Neural crest cell (in vitro differentiated cells): Measurements from ENCODE around the gene TOMM6. TPM values are rescaled to one million over a fixed set of nuclear protein-coding genes. Genes with fewer than 3 reads are reported as not detected.

Experiments
- DNase-seq: peaks from one replicate; pipeline ENCODE4 v3.0.0; 2021; ENCODE audit warnings: low read depth, mixed read lengths, low spot score
- H3K27ac Mint-ChIP-seq: one replicate; pipeline ENCODE4 v1.8.0; 2021; ENCODE audit warnings: mild to moderate bottlenecking, mixed read lengths; ENCODE audit not compliant: unreplicated experiment
- H3K27me3 Mint-ChIP-seq: 2 replicates; pipeline ENCODE4 v1.8.0; 2021; ENCODE audit warnings: low read depth, mild to moderate bottlenecking, mixed read lengths
- H3K36me3 Mint-ChIP-seq: 2 replicates; pipeline ENCODE4 v1.8.0; 2021; ENCODE audit warnings: low read depth, mild to moderate bottlenecking, mixed read lengths
- H3K4me1 Mint-ChIP-seq: 2 replicates; pipeline ENCODE4 v1.8.0; 2021; ENCODE audit warnings: mixed read lengths
- H3K4me3 Mint-ChIP-seq: one replicate; pipeline ENCODE4 v1.8.0; 2021; ENCODE audit warnings: mild to moderate bottlenecking, mixed read lengths
- H3K9me3 Mint-ChIP-seq: 2 replicates; pipeline ENCODE4 v1.8.0; 2021; ENCODE audit warnings: mixed read lengths
- total RNA-seq: library from RNA; stranded (reverse); gene quantifications from 2 replicates; pipeline ENCODE4 v1.2.1, GENCODE V29; 2021
- TF ChIP-seq, protein P1 (sequence below): fragments of 200-600 bp; sonication (generic); conservative IDR thresholded peaks from 2 replicates; pipeline ENCODE4 v1.5.0; 2021; ENCODE audit warnings: antibody characterized with exemption, mild to moderate bottlenecking

TOMM6 gene
- total RNA-seq, 1 donor from 2014 or later = 249 TPM

DNA sequence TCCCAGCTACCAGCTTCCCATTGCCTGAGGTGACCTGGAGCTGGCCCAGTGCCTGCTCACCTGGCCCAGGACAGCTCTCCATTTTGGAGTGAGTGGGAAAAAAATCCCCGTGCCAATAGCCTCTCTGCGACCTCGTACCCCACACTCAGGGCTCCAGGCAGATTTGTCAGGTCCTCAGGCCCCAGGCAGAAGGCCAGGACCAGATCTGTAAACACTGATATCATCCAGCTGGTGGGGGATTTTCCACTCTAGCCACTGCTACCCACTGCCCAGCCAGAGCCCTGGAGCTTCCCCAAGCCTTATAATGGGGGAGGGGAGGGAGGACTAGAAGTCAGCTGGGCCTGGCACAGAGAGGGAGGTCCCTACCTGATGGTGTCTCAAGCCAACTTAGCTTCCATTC lies 39.0 kb upstream of the TOMM6 start:
- H3K9me3 Mint-ChIP-seq = no peaks in the 10 kb centered on the region
- H3K4me1 Mint-ChIP-seq = no peaks in the 10 kb centered on the region
- no peak overlapping the region for H3K27ac Mint-ChIP-seq
- TF ChIP-seq, protein P1, sequence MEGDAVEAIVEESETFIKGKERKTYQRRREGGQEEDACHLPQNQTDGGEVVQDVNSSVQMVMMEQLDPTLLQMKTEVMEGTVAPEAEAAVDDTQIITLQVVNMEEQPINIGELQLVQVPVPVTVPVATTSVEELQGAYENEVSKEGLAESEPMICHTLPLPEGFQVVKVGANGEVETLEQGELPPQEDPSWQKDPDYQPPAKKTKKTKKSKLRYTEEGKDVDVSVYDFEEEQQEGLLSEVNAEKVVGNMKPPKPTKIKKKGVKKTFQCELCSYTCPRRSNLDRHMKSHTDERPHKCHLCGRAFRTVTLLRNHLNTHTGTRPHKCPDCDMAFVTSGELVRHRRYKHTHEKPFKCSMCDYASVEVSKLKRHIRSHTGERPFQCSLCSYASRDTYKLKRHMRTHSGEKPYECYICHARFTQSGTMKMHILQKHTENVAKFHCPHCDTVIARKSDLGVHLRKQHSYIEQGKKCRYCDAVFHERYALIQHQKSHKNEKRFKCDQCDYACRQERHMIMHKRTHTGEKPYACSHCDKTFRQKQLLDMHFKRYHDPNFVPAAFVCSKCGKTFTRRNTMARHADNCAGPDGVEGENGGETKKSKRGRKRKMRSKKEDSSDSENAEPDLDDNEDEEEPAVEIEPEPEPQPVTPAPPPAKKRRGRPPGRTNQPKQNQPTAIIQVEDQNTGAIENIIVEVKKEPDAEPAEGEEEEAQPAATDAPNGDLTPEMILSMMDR = no peak
- no peak for DNase-seq
- H3K4me3 Mint-ChIP-seq = no peak overlapping the region
- H3K27me3 Mint-ChIP-seq = peaks cover 2% of the 10 kb centered on the region
- no peaks in the 10 kb centered on the region for H3K36me3 Mint-ChIP-seq

DNA sequence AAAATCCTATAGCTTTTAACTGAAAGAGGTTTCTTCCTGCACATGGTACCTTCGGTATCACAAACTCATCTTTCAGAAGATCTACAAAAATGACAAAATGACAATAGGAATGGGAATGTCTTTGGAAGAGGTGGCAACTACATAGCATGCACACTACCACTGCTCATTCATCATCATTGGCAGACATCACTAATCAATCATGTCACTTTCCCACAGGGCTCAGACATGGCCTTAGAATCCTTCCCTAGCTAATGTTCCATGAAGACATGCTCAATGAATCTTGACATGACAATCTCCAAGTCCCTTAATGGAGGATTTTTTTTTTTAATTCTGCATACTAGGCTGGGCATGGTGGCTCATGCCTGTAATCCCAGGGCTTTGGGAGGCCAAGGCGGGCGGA lies 37.1 kb upstream of the TOMM6 start:
- H3K27me3 Mint-ChIP-seq = peaks cover 9% of the 10 kb centered on the region
- H3K9me3 Mint-ChIP-seq = no peaks in the 10 kb centered on the region
- no peaks in the 10 kb centered on the region for H3K36me3 Mint-ChIP-seq
- no peaks in the 10 kb centered on the region for H3K4me1 Mint-ChIP-seq
- DNase-seq = no peak
- H3K4me3 Mint-ChIP-seq = no peak overlapping the region
- TF ChIP-seq, protein P1 = no peak
- no peak overlapping the region for H3K27ac Mint-ChIP-seq

DNA sequence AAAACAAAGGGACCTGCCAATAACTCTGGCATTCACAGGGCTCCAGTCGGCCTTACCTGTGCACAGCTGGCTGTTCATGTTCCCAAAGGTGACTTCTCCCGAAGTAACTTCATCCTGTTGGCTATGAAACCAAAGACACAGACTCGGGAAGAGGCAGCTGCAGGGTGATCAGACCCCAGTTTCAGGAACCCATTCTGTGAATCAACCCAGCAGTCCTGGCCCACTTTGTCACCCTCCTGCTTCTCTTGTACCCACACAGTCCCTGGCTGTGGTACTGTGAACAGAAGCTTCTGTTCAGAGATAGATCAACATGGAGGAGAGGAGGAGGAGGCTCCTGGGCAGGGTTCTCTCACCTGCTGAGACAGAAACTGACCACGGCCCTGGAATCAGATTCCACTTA lies 31.6 kb upstream of the TOMM6 start:
- no peak for DNase-seq
- no peaks in the 10 kb centered on the region for H3K4me1 Mint-ChIP-seq
- H3K27ac Mint-ChIP-seq = no peak overlapping the region
- H3K27me3 Mint-ChIP-seq = peaks cover 11% of the 10 kb centered on the region
- TF ChIP-seq, protein P1 = no peak
- no peaks in the 10 kb centered on the region for H3K9me3 Mint-ChIP-seq
- H3K36me3 Mint-ChIP-seq = no peaks in the 10 kb centered on the region
- H3K4me3 Mint-ChIP-seq = no peak overlapping the region

DNA sequence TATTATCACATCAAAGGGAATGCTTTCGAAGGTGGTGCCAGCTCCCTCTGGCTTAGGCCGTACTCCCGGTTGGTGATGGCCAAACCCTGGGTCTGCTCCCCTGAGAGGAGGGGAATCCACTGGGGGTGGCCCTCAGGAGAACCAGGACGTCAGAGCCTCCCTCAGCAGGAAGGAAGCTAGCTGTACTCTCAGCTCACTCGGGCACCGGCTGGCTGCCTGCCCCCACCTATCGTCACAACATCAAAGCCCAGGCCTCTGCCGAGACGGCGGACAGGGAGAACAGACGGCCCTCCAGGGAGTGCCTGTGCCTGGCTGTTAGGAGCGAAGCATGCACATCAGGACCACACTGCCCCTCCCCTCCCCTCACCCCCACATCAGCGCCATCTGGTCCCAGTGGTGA lies 31.1 kb upstream of the TOMM6 start:
- Mint-ChIP-seq H3K27ac (no peak overlapping the region), H3K27me3 (peaks cover 12% of the 10 kb centered on the region), H3K4me3 (no peak overlapping the region), H3K36me3 (no peaks in the 10 kb centered on the region), H3K4me1 (no peaks in the 10 kb centered on the region), H3K9me3 (no peaks in the 10 kb centered on the region)
- TF ChIP-seq, protein P1 = no peak
- DNase-seq = no peak

DNA sequence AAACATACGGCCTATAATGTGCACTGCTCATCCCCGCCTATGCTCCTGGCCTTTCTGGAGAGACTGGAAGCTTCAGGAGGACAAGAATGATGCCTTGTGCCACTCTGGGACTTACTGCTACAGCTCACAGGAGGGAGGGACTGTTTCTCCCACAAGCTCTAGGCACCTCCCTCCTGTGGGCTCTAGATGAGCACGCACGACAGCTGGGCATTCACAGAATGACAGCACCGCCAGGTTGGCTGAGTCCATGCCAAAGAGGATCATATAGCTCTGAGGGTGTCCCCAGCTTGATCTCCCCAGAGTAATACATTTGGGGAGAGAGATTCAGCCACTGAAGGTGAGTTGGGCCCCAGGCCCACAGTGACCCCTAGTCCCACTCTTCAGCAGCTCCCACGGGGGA lies 30.2 kb upstream of the TOMM6 start:
- H3K27me3 Mint-ChIP-seq = peaks cover 14% of the 10 kb centered on the region
- DNase-seq = no peak
- H3K36me3 Mint-ChIP-seq = no peaks in the 10 kb centered on the region
- H3K27ac Mint-ChIP-seq = no peak overlapping the region
- no peak overlapping the region for H3K4me3 Mint-ChIP-seq
- TF ChIP-seq, protein P1 = no peak
- H3K4me1 Mint-ChIP-seq = no peaks in the 10 kb centered on the region
- no peaks in the 10 kb centered on the region for H3K9me3 Mint-ChIP-seq
